ENCODE data around the gene ABCC4.
"Not testable (repeated sequence)": the region's sequence is repeated elsewhere in the genome, so short reads cannot be mapped to it uniquely, and the experiment has no call there.

Gene ABCC4

GRCh38 chr13:95226050-95226449 is 75.2 kb downstream of the ABCC4 start:
- no peak for DNase-seq

GRCh38 chr13:95224064-95224463 is 77.2 kb downstream of the ABCC4 start:
- DNase-seq: no peak

- no peak for DNase-seq
These were observed 78.6 kb downstream of the ABCC4 start for GRCh38 chr13:95222733-95223018.

GRCh38 chr13:95221971-95222732 is 79.1 kb downstream of the ABCC4 start:
- no peak for DNase-seq

- no peak for DNase-seq
These were observed 80.6 kb downstream of the ABCC4 start for GRCh38 chr13:95220611-95221010.

- no peak for DNase-seq
These were observed 83.1 kb downstream of the ABCC4 start for GRCh38 chr13:95217920-95218830.

GRCh38 chr13:95216182-95216581 is 85.1 kb downstream of the ABCC4 start:
- no peak for DNase-seq

GRCh38 chr13:95212983-95213850 is 88.0 kb downstream of the ABCC4 start:
- no peak for DNase-seq

GRCh38 chr13:95209109-95209508 is 92.1 kb downstream of the ABCC4 start:
- DNase-seq: no peak

GRCh38 chr13:95207769-95208366 is 93.4 kb downstream of the ABCC4 start:
- no peak for DNase-seq

GRCh38 chr13:95206116-95206515 is 95.1 kb downstream of the ABCC4 start:
- DNase-seq: no peak

GRCh38 chr13:95204231-95204765 is 97.0 kb downstream of the ABCC4 start:
- no peak for DNase-seq

- DNase-seq: no peak
These were observed 99.2 kb downstream of the ABCC4 start for GRCh38 chr13:95201814-95202651.

GRCh38 chr13:95200386-95200957 is 100.8 kb downstream of the ABCC4 start:
- not testable (repeated sequence) for DNase-seq

GRCh38 chr13:95199896-95200295 is 101.4 kb downstream of the ABCC4 start:
- no peak for DNase-seq

GRCh38 chr13:95198606-95199005 is 102.6 kb downstream of the ABCC4 start:
- not testable (repeated sequence) for DNase-seq

- DNase-seq: no peak
These were observed 103.7 kb downstream of the ABCC4 start for GRCh38 chr13:95197548-95197947.

GRCh38 chr13:95195146-95195545 is 106.1 kb downstream of the ABCC4 start:
- no peak for DNase-seq

GRCh38 chr13:95193509-95194230 is 107.6 kb downstream of the ABCC4 start:
- no peak for DNase-seq

- DNase-seq: no peak
These were observed 108.3 kb downstream of the ABCC4 start for GRCh38 chr13:95192998-95193397.

GRCh38 chr13:95192564-95192945 is 108.7 kb downstream of the ABCC4 start:
- not testable (repeated sequence) for DNase-seq

Measured in NCI-H1930 (cell line).